ENCODE results near the gene UNC5B.

The UNC5B gene

GRCh38 chr10:71266918-71267442 lies 54.6 kb downstream of the UNC5B start:
- no peaks in the 10 kb centered on the region for H3K27me3 ChIP-seq (ENCODE audit: insufficient read depth, low read length, poor library complexity)
- no peaks in the 10 kb centered on the region for H3K4me1 ChIP-seq (ENCODE audit: insufficient read depth, low read length)
- peaks cover 9% of the 10 kb centered on the region; the same call in 1 of the 2 replicates for H4K20me1 ChIP-seq (ENCODE audit: insufficient read depth, low read length)
- DNase-seq (no peak), ATAC-seq (ENCODE audit: insufficient read depth, low read depth) (no peak)
- H3K27ac ChIP-seq (ENCODE audit: low read length), result no peak overlapping the region
- H2AFZ ChIP-seq (ENCODE audit: low read depth, low read length), result no peak overlapping the region
- no peaks in the 10 kb centered on the region for H3K79me2 ChIP-seq (ENCODE audit: insufficient read depth, low read length)
- no peak overlapping the region for H3K4me3 ChIP-seq (ENCODE audit: low read depth in 1 of 2, low read length in 2 of 2)
- TF ChIP-seq EZH2 (IDR thresholded peaks at IDR 0.05; ENCODE audit: borderline replicate concordance, low read depth, low read length, severe bottlenecking), result no peak
- no peak overlapping the region for H3K4me2 ChIP-seq (ENCODE audit: insufficient read depth, low read length)
- no peak overlapping the region for H3K9ac ChIP-seq (ENCODE audit: low read depth, low read length)
- no peaks in the 10 kb centered on the region for H3K9me3 ChIP-seq (ENCODE audit: insufficient read depth, low read length, severe bottlenecking)
- no peaks in the 10 kb centered on the region for H3K36me3 ChIP-seq (ENCODE audit: insufficient read depth, low read length)

- no peak for DNase-seq
These were observed 55.3 kb downstream of the UNC5B start for GRCh38 chr10:71267508-71268240.

GRCh38 chr10:71268247-71268691 lies 55.9 kb downstream of the UNC5B start:
- H3K4me2 ChIP-seq (ENCODE audit: insufficient read depth, low read length), result no peak overlapping the region
- H3K9ac ChIP-seq (ENCODE audit: low read depth, low read length), result no peak overlapping the region
- H3K79me2 ChIP-seq (ENCODE audit: insufficient read depth, low read length), result no peaks in the 10 kb centered on the region
- H3K27ac ChIP-seq (ENCODE audit: low read length), result no peak overlapping the region
- H4K20me1 ChIP-seq (ENCODE audit: insufficient read depth, low read length), result peaks cover 9% of the 10 kb centered on the region; the same call in 1 of the 2 replicates
- TF ChIP-seq CTCF (IDR thresholded peaks at IDR 0.05; ENCODE audit: borderline replicate concordance, extremely low read depth, low read length, poor library complexity, severe bottlenecking) (peak; percentile 15), EZH2 (IDR thresholded peaks at IDR 0.05; ENCODE audit: borderline replicate concordance, low read depth, low read length, severe bottlenecking) (no peak)
- DNase-seq (no peak), ATAC-seq (ENCODE audit: insufficient read depth, low read depth) (no peak)
- H3K27me3 ChIP-seq (ENCODE audit: insufficient read depth, low read length, poor library complexity), result no peaks in the 10 kb centered on the region
- H3K36me3 ChIP-seq (ENCODE audit: insufficient read depth, low read length), result no peaks in the 10 kb centered on the region
- no peak overlapping the region for H2AFZ ChIP-seq (ENCODE audit: low read depth, low read length)
- no peaks in the 10 kb centered on the region for H3K9me3 ChIP-seq (ENCODE audit: insufficient read depth, low read length, severe bottlenecking)
- no peak overlapping the region for H3K4me3 ChIP-seq (ENCODE audit: low read depth in 1 of 2, low read length in 2 of 2)
- H3K4me1 ChIP-seq (ENCODE audit: insufficient read depth, low read length), result no peaks in the 10 kb centered on the region

More at GRCh38 chr10:71267508-71268240, 55.3 kb downstream of the UNC5B start:
- Histone ChIP-seq H3K36me3 (ENCODE audit: insufficient read depth, low read length) (no peaks in the 10 kb centered on the region), H3K9me3 (ENCODE audit: insufficient read depth, low read length, severe bottlenecking) (no peaks in the 10 kb centered on the region), H4K20me1 (ENCODE audit: insufficient read depth, low read length) (peaks cover 9% of the 10 kb centered on the region; the same call in 1 of the 2 replicates), H3K79me2 (ENCODE audit: insufficient read depth, low read length) (no peaks in the 10 kb centered on the region), H3K27ac (ENCODE audit: low read length) (no peak overlapping the region), H3K27me3 (ENCODE audit: insufficient read depth, low read length, poor library complexity) (no peaks in the 10 kb centered on the region), H3K9ac (ENCODE audit: low read depth, low read length) (no peak overlapping the region), H3K4me1 (ENCODE audit: insufficient read depth, low read length) (no peaks in the 10 kb centered on the region), H3K4me3 (ENCODE audit: low read depth in 1 of 2, low read length in 2 of 2) (no peak overlapping the region), H3K4me2 (ENCODE audit: insufficient read depth, low read length) (no peak overlapping the region), H2AFZ (ENCODE audit: low read depth, low read length) (no peak overlapping the region)
- ATAC-seq (ENCODE audit: insufficient read depth, low read depth), result no peak
- TF ChIP-seq EZH2 (IDR thresholded peaks at IDR 0.05; ENCODE audit: borderline replicate concordance, low read depth, low read length, severe bottlenecking) (no peak), CTCF (IDR thresholded peaks at IDR 0.05; ENCODE audit: borderline replicate concordance, extremely low read depth, low read length, poor library complexity, severe bottlenecking) (no peak)

GRCh38 chr10:71268758-71269157 lies 56.4 kb downstream of the UNC5B start:
- peaks cover 9% of the 10 kb centered on the region; the same call in 1 of the 2 replicates for H4K20me1 ChIP-seq (ENCODE audit: insufficient read depth, low read length)
- no peaks in the 10 kb centered on the region for H3K4me1 ChIP-seq (ENCODE audit: insufficient read depth, low read length)
- DNase-seq (no peak), ATAC-seq (ENCODE audit: insufficient read depth, low read depth) (no peak)
- H3K27ac ChIP-seq (ENCODE audit: low read length), result no peak overlapping the region
- no peaks in the 10 kb centered on the region for H3K79me2 ChIP-seq (ENCODE audit: insufficient read depth, low read length)
- TF ChIP-seq EZH2 (IDR thresholded peaks at IDR 0.05; ENCODE audit: borderline replicate concordance, low read depth, low read length, severe bottlenecking) (no peak), CTCF (IDR thresholded peaks at IDR 0.05; ENCODE audit: borderline replicate concordance, extremely low read depth, low read length, poor library complexity, severe bottlenecking) (no peak)
- H3K4me2 ChIP-seq (ENCODE audit: insufficient read depth, low read length), result no peak overlapping the region
- H2AFZ ChIP-seq (ENCODE audit: low read depth, low read length), result no peak overlapping the region
- H3K27me3 ChIP-seq (ENCODE audit: insufficient read depth, low read length, poor library complexity), result no peaks in the 10 kb centered on the region
- H3K9me3 ChIP-seq (ENCODE audit: insufficient read depth, low read length, severe bottlenecking), result no peaks in the 10 kb centered on the region
- no peak overlapping the region for H3K9ac ChIP-seq (ENCODE audit: low read depth, low read length)
- H3K36me3 ChIP-seq (ENCODE audit: insufficient read depth, low read length), result no peaks in the 10 kb centered on the region
- H3K4me3 ChIP-seq (ENCODE audit: low read depth in 1 of 2, low read length in 2 of 2), result no peak overlapping the region
